Mammary epithelial cell (primary cell): ENCODE data around the gene USP12.

Source experiments
- CTCF ChIP-seq, 2 donors: IDR thresholded peaks in 1 of 2; conservative IDR thresholded peaks in 1 of 2; 2 replicates each; pipeline ENCODE4 v1.5.1; 2011 to 2012; ENCODE audit warnings: inconsistent platforms in 2 of 2, low read length in 2 of 2, mild to moderate bottlenecking in 2 of 2, control low read depth in 1 of 2, low read depth in 1 of 2; ENCODE audit not compliant: insufficient read depth in 1 of 2; ENCODE audit errors: extremely low read depth in 1 of 2
- EZH2 ChIP-seq: IDR thresholded peaks from 2 replicates; pipeline ENCODE4 v1.6.1; 2012; ENCODE audit warnings: low read length, inconsistent platforms, borderline replicate concordance

GRCh38 chr13:27131906-27132305 lies 39.7 kb downstream of the USP12 start:
- TF ChIP-seq EZH2: no peak
- no peak for TF ChIP-seq CTCF (conservative IDR thresholded peaks at IDR 0.05 in 1 of 2, IDR thresholded peaks at IDR 0.05 in 1 of 2; ENCODE audit: extremely low read depth in 1 of 2, insufficient read depth in 1 of 2, low read depth in 1 of 2, low read length in 2 of 2)
